Measurements from ENCODE around the gene CACNA2D2.

DNA sequence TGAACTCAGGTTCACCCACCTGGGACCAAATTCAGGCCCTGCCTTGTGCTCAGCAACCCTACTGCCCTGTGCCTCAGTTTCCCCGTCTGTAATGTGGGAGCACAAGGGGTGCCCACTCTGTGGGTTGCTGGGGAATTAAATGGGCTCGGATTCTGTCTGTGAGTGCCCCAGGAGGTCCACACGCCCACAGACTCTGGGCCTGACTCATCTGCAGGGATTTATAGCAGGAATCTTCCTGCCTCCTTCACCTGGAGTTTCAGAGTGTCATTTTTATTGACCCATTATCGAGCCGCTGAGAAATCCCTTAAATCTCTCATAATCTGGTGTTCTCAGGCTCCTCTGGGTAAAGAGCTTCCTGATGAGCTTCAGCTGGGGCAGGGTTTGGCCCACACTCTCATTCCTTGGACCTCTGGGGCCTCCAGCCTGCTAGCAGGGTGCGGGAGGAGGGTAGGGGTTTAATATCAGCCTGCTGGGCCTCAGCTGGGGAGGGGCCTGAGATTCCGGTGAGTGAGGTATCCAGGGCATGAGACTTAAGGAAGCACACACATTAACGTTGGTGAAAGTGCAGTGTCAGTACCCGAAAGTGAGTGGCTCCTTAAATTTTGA lies 47.7 kb upstream of the CACNA2D2 start:
- no peak for TF ChIP-seq POLR2A (IDR thresholded peaks at IDR 0.05)
- TF ChIP-seq, protein P1, sequence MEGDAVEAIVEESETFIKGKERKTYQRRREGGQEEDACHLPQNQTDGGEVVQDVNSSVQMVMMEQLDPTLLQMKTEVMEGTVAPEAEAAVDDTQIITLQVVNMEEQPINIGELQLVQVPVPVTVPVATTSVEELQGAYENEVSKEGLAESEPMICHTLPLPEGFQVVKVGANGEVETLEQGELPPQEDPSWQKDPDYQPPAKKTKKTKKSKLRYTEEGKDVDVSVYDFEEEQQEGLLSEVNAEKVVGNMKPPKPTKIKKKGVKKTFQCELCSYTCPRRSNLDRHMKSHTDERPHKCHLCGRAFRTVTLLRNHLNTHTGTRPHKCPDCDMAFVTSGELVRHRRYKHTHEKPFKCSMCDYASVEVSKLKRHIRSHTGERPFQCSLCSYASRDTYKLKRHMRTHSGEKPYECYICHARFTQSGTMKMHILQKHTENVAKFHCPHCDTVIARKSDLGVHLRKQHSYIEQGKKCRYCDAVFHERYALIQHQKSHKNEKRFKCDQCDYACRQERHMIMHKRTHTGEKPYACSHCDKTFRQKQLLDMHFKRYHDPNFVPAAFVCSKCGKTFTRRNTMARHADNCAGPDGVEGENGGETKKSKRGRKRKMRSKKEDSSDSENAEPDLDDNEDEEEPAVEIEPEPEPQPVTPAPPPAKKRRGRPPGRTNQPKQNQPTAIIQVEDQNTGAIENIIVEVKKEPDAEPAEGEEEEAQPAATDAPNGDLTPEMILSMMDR (IDR thresholded peaks at IDR 0.05) = no peak
